Neural crest cell (in vitro differentiated cells): ENCODE measurements around the gene NLGN1. TPM values are rescaled to one million over a fixed set of nuclear protein-coding genes. Genes with fewer than 3 reads are reported as not detected.
"Not testable (repeated sequence)": the region's sequence is repeated elsewhere in the genome, so short reads cannot be mapped to it uniquely, and the experiment has no call there.

Source experiments
- DNase-seq: peaks from one replicate; pipeline ENCODE4 v3.0.0; 2021; ENCODE audit warnings: low read depth, mixed read lengths, low spot score
- H3K27ac Mint-ChIP-seq: one replicate; pipeline ENCODE4 v1.8.0; 2021; ENCODE audit warnings: mild to moderate bottlenecking, mixed read lengths; ENCODE audit not compliant: unreplicated experiment
- H3K27me3 Mint-ChIP-seq: 2 replicates; pipeline ENCODE4 v1.8.0; 2021; ENCODE audit warnings: low read depth, mild to moderate bottlenecking, mixed read lengths
- H3K36me3 Mint-ChIP-seq: 2 replicates; pipeline ENCODE4 v1.8.0; 2021; ENCODE audit warnings: low read depth, mild to moderate bottlenecking, mixed read lengths
- H3K4me1 Mint-ChIP-seq: 2 replicates; pipeline ENCODE4 v1.8.0; 2021; ENCODE audit warnings: mixed read lengths
- H3K4me3 Mint-ChIP-seq: one replicate; pipeline ENCODE4 v1.8.0; 2021; ENCODE audit warnings: mild to moderate bottlenecking, mixed read lengths
- H3K9me3 Mint-ChIP-seq: 2 replicates; pipeline ENCODE4 v1.8.0; 2021; ENCODE audit warnings: mixed read lengths
- CTCF ChIP-seq: fragments of 200-600 bp; sonication (generic); conservative IDR thresholded peaks from 2 replicates; pipeline ENCODE4 v1.5.0; 2021; ENCODE audit warnings: antibody characterized with exemption, mild to moderate bottlenecking
- total RNA-seq: library from RNA; stranded (reverse); gene quantifications from 2 replicates; pipeline ENCODE4 v1.2.1, GENCODE V29; 2021

Gene NLGN1
- total RNA-seq, 1 donor from 2014 or later, result 20.0 TPM

GRCh38 chr3:173440514-173440913, 43.0 kb downstream of the NLGN1 start:
- Mint-ChIP-seq H3K27ac (no peak overlapping the region), H3K36me3 (peaks cover 7% of the 10 kb centered on the region), H3K9me3 (peaks cover 5% of the 10 kb centered on the region), H3K4me3 (no peak overlapping the region), H3K27me3 (no peaks in the 10 kb centered on the region), H3K4me1 (peaks cover 5% of the 10 kb centered on the region)
- TF ChIP-seq CTCF, result no peak
- DNase-seq, result no peak

GRCh38 chr3:173451561-173451960, 54.0 kb downstream of the NLGN1 start:
- DNase-seq, H3K27ac Mint-ChIP-seq, H3K4me3 Mint-ChIP-seq, H3K4me1 Mint-ChIP-seq, H3K27me3 Mint-ChIP-seq: not testable (repeated sequence)
- peaks cover 20% of the 10 kb centered on the region for H3K36me3 Mint-ChIP-seq
- H3K9me3 Mint-ChIP-seq, result peaks cover 11% of the 10 kb centered on the region

GRCh38 chr3:173463250-173463649, 65.7 kb downstream of the NLGN1 start:
- no peaks in the 10 kb centered on the region for H3K27me3 Mint-ChIP-seq
- no peak for TF ChIP-seq CTCF
- H3K9me3 Mint-ChIP-seq, result no peaks in the 10 kb centered on the region
- no peaks in the 10 kb centered on the region for H3K36me3 Mint-ChIP-seq
- H3K4me3 Mint-ChIP-seq, result no peak overlapping the region
- no peak overlapping the region for H3K27ac Mint-ChIP-seq
- no peaks in the 10 kb centered on the region for H3K4me1 Mint-ChIP-seq
- DNase-seq, result no peak

GRCh38 chr3:173465112-173465511, 67.6 kb downstream of the NLGN1 start:
- Mint-ChIP-seq H3K27ac (no peak overlapping the region), H3K4me1 (no peaks in the 10 kb centered on the region), H3K9me3 (no peaks in the 10 kb centered on the region), H3K27me3 (no peaks in the 10 kb centered on the region), H3K36me3 (no peaks in the 10 kb centered on the region), H3K4me3 (no peak overlapping the region)
- no peak for TF ChIP-seq CTCF
- no peak for DNase-seq

GRCh38 chr3:173465898-173466678, 68.5 kb downstream of the NLGN1 start:
- Mint-ChIP-seq H3K4me3 (no peak overlapping the region), H3K36me3 (no peaks in the 10 kb centered on the region), H3K9me3 (no peaks in the 10 kb centered on the region), H3K4me1 (no peaks in the 10 kb centered on the region), H3K27ac (no peak overlapping the region), H3K27me3 (no peaks in the 10 kb centered on the region)
- no peak for TF ChIP-seq CTCF
- no peak for DNase-seq

GRCh38 chr3:173467501-173467900, 70.0 kb downstream of the NLGN1 start:
- Mint-ChIP-seq H3K4me3 (no peak overlapping the region), H3K36me3 (no peaks in the 10 kb centered on the region), H3K27me3 (no peaks in the 10 kb centered on the region), H3K4me1 (no peaks in the 10 kb centered on the region), H3K9me3 (no peaks in the 10 kb centered on the region), H3K27ac (no peak overlapping the region)
- no peak for DNase-seq
- TF ChIP-seq CTCF, result no peak
